ENCODE measurements around the gene TMTC4.

TMTC4 gene

DNA sequence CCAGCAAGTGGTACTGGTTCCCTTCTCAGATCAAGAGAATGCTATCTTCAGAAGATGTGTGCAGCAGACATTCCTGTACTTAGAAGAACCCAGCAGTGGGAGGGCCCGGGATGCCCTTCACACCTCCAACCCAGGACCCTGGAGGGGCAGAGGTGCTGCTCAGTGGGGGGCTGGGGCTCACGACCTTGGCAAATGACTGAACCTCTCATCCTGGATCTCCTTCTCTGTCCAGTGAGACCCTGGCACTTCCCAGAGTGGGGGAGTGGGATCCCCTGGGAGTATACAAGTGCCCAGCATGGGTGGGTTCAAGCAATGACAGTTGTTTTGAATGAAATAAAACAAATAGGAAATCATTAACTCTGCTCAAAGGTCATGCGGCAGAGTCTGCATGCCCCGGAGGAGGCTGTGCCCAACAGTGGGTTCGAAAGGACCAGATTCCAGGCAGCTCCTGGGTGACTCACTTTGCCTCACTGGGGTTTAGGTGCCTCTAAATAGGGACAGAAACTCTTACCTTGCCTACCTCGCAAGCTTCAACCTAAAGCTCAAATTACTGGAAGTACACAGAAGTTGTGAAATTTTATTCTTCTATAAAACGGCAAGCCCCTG, 112.9 kb downstream of the TMTC4 start (continued):
- TF ChIP-seq, protein P1, sequence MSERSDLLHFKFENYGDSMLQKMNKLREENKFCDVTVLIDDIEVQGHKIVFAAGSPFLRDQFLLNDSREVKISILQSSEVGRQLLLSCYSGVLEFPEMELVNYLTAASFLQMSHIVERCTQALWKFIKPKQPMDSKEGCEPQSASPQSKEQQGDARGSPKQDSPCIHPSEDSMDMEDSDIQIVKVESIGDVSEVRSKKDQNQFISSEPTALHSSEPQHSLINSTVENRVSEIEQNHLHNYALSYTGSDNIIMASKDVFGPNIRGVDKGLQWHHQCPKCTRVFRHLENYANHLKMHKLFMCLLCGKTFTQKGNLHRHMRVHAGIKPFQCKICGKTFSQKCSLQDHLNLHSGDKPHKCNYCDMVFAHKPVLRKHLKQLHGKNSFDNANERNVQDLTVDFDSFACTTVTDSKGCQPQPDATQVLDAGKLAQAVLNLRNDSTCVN (tag by site-specific recombination; optimal IDR thresholded peaks at IDR 0.05), result no peak
- TF ChIP-seq, protein P2, sequence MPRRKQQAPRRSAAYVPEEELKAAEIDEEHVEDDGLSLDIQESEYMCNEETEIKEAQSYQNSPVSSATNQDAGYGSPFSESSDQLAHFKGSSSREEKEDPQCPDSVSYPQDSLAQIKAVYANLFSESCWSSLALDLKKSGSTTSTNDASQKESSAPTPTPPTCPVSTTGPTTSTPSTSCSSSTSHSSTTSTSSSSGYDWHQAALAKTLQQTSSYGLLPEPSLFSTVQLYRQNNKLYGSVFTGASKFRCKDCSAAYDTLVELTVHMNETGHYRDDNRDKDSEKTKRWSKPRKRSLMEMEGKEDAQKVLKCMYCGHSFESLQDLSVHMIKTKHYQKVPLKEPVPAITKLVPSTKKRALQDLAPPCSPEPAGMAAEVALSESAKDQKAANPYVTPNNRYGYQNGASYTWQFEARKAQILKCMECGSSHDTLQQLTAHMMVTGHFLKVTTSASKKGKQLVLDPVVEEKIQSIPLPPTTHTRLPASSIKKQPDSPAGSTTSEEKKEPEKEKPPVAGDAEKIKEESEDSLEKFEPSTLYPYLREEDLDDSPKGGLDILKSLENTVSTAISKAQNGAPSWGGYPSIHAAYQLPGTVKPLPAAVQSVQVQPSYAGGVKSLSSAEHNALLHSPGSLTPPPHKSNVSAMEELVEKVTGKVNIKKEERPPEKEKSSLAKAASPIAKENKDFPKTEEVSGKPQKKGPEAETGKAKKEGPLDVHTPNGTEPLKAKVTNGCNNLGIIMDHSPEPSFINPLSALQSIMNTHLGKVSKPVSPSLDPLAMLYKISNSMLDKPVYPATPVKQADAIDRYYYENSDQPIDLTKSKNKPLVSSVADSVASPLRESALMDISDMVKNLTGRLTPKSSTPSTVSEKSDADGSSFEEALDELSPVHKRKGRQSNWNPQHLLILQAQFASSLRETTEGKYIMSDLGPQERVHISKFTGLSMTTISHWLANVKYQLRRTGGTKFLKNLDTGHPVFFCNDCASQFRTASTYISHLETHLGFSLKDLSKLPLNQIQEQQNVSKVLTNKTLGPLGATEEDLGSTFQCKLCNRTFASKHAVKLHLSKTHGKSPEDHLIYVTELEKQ (tag by site-specific recombination; IDR thresholded peaks at IDR 0.05; ENCODE audit: borderline replicate concordance), result no peak

- ChIA-PET CTCF (interaction anchor here (3.1 kb wide), 1 partner anchor 12 kb away, joined by 13 read pairs; no protein-coding TSS in a partner anchor), POLR2A (no interaction called here)
- Histone ChIP-seq H3K36me3 (ENCODE audit: control insufficient read depth in 2 of 2, insufficient read depth in 1 of 2, low read length in 2 of 2) (no peaks in the 10 kb centered on the region), H3K4me3 (ENCODE audit: low read depth, low read length) (no peak overlapping the region), H3K27ac (ENCODE audit: extremely low read depth, low read depth, low read length) (no peak overlapping the region), H3K4me1 (ENCODE audit: control insufficient read depth, insufficient read depth, low read length) (no peaks in the 10 kb centered on the region), H3K9me3 (ENCODE audit: control insufficient read depth, insufficient read depth, low read depth, low read length) (no peaks in the 10 kb centered on the region)
- TF ChIP-seq ZFP3 (tag by site-specific recombination; IDR thresholded peaks at IDR 0.05; ENCODE audit: low read depth) (no peak), ZNF366 (tag by site-specific recombination; conservative IDR thresholded peaks at IDR 0.05) (no peak), ZNF521 (tag by site-specific recombination; IDR thresholded peaks at IDR 0.05) (no peak), ZSCAN4 (tag by site-specific recombination; IDR thresholded peaks at IDR 0.05) (no peak), ZNF596 (tag by site-specific recombination; IDR thresholded peaks at IDR 0.05) (no peak), ZNF335 (tag by site-specific recombination; conservative IDR thresholded peaks at IDR 0.05) (no peak), IKZF3 (tag by site-specific recombination; IDR thresholded peaks at IDR 0.05) (no peak)
- TF ChIP-seq, protein P3, sequence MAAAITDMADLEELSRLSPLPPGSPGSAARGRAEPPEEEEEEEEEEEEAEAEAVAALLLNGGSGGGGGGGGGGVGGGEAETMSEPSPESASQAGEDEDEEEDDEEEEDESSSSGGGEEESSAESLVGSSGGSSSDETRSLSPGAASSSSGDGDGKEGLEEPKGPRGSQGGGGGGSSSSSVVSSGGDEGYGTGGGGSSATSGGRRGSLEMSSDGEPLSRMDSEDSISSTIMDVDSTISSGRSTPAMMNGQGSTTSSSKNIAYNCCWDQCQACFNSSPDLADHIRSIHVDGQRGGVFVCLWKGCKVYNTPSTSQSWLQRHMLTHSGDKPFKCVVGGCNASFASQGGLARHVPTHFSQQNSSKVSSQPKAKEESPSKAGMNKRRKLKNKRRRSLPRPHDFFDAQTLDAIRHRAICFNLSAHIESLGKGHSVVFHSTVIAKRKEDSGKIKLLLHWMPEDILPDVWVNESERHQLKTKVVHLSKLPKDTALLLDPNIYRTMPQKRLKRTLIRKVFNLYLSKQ (tag by site-specific recombination; IDR thresholded peaks at IDR 0.05; ENCODE audit: borderline replicate concordance), result no peak
- TF ChIP-seq, protein P4, sequence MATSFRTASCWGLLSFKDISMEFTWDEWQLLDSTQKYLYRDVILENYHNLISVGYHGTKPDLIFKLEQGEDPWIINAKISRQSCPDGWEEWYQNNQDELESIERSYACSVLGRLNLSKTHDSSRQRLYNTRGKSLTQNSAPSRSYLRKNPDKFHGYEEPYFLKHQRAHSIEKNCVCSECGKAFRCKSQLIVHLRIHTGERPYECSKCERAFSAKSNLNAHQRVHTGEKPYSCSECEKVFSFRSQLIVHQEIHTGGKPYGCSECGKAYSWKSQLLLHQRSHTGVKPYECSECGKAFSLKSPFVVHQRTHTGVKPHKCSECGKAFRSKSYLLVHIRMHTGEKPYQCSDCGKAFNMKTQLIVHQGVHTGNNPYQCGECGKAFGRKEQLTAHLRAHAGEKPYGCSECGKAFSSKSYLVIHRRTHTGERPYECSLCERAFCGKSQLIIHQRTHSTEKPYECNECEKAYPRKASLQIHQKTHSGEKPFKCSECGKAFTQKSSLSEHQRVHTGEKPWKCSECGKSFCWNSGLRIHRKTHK (tag by site-specific recombination; IDR thresholded peaks at IDR 0.05), result no peak
- TF ChIP-seq, protein P5, sequence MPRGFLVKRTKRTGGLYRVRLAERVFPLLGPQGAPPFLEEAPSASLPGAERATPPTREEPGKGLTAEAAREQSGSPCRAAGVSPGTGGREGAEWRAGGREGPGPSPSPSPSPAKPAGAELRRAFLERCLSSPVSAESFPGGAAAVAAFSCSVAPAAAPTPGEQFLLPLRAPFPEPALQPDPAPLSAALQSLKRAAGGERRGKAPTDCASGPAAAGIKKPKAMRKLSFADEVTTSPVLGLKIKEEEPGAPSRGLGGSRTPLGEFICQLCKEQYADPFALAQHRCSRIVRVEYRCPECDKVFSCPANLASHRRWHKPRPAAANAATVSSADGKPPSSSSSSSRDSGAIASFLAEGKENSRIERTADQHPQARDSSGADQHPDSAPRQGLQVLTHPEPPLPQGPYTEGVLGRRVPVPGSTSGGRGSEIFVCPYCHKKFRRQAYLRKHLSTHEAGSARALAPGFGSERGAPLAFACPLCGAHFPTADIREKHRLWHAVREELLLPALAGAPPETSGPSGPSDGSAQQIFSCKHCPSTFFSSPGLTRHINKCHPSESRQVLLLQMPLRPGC (tag by site-specific recombination; IDR thresholded peaks at IDR 0.05), result no peak
Observed at GRCh38 chr13:100561158-100561499, 113.5 kb downstream of the TMTC4 start.
